Fibroblast of lung (primary cell): ENCODE results near the gene NARF. TPM values are rescaled to one million over a fixed set of nuclear protein-coding genes. Genes with fewer than 3 reads are reported as not detected.
A peak's percentile ranks its signal among the peaks of the same experiment; 100 is the strongest.

ENCODE experiments used
- DNase-seq, 2 donors: peaks; one replicate each; pipeline versions ENCODE4 v3.0.0 to v3.0.0-alpha.2; 2010; ENCODE audit warnings: low read depth in 2 of 2
- H2AFZ ChIP-seq: 2 replicates; pipeline ENCODE4 v1.5.1; 2012; ENCODE audit warnings: low read length, control low read depth, inconsistent platforms
- H3K27ac ChIP-seq: 2 replicates; pipeline ENCODE4 v1.5.1; 2011; ENCODE audit warnings: low read length, control low read depth; ENCODE audit not compliant: insufficient read depth
- H3K27me3 ChIP-seq: 2 replicates; pipeline ENCODE4 v1.5.1; 2011; ENCODE audit warnings: mild to moderate bottlenecking, low read length; ENCODE audit not compliant: control insufficient read depth, insufficient read depth
- H3K36me3 ChIP-seq: 2 replicates; pipeline ENCODE4 v1.5.1; 2011; ENCODE audit warnings: low read length; ENCODE audit not compliant: control insufficient read depth, insufficient read depth
- H3K4me1 ChIP-seq: 2 replicates; pipeline ENCODE4 v1.5.1; 2011; ENCODE audit warnings: low read length; ENCODE audit not compliant: control insufficient read depth, insufficient read depth; ENCODE audit errors: extremely low read depth
- H3K4me2 ChIP-seq: 2 replicates; pipeline ENCODE4 v1.5.1; 2011; ENCODE audit warnings: low read length, control low read depth; ENCODE audit not compliant: insufficient read depth; ENCODE audit errors: extremely low read depth
- H3K4me3 ChIP-seq, 4 experiments: fragments of 200-600 bp in 1 of 4; sonication (generic) in 1 of 4; replicated peaks in 1 of 4; 2 replicates each; pipeline ENCODE4 v1.5.1; 2011 to 2016; ENCODE audit warnings: low read length in 4 of 4, low read depth in 3 of 4, mild to moderate bottlenecking in 3 of 4, control low read depth in 2 of 4, inconsistent platforms in 1 of 4, mixed read lengths in 1 of 4; ENCODE audit not compliant: insufficient read depth in 1 of 4; ENCODE audit errors: control extremely low read depth in 1 of 4
- H3K79me2 ChIP-seq: 2 replicates; pipeline ENCODE4 v1.5.1; 2012; ENCODE audit warnings: mild to moderate bottlenecking, low read length, inconsistent platforms; ENCODE audit not compliant: control insufficient read depth, insufficient read depth
- H3K9ac ChIP-seq: 2 replicates; pipeline ENCODE4 v1.5.1; 2011; ENCODE audit warnings: mild to moderate bottlenecking, low read length, control low read depth; ENCODE audit not compliant: insufficient read depth
- H3K9me3 ChIP-seq: 2 replicates; pipeline ENCODE4 v1.5.1; 2012; ENCODE audit warnings: low read depth, low read length; ENCODE audit not compliant: control insufficient read depth, insufficient read depth
- H4K20me1 ChIP-seq: 2 replicates; pipeline ENCODE4 v1.5.1; 2011; ENCODE audit warnings: low read length; ENCODE audit not compliant: control insufficient read depth, insufficient read depth; ENCODE audit errors: extremely low read depth
- EZH2 ChIP-seq: IDR thresholded peaks from 2 replicates; pipeline ENCODE4 v1.5.1; 2012; ENCODE audit warnings: low read length, control low read depth, mild to moderate bottlenecking; ENCODE audit errors: missing control alignments
- polyA plus RNA-seq, 2 donors: library from polyadenylated mRNA; depleted of rRNA in 1 of 2; stranded (reverse) in 1 of 2; unstranded in 1 of 2; fragments of >200 nt; gene quantifications; 2 replicates each; pipeline ENCODE4 v1.2.1, GENCODE V29; 2011 to 2012; ENCODE audit warnings: missing spikeins in 1 of 2
- total RNA-seq: library from RNA; depleted of rRNA; stranded (reverse); fragments of >200 nt; gene quantifications from 2 replicates; pipeline ENCODE4 v1.2.1, GENCODE V29; 2014
- TF ChIP-seq, protein P1 (sequence below), 2 donors: IDR thresholded peaks in 1 of 2; conservative IDR thresholded peaks in 1 of 2; 1 replicate in 1 of 2; 2 replicates in 1 of 2; pipeline ENCODE4 v1.5.1; 2011 to 2012; ENCODE audit warnings: low read length in 2 of 2, control low read depth in 1 of 2, inconsistent platforms in 1 of 2, low read depth in 1 of 2, mild to moderate bottlenecking in 1 of 2

Gene NARF
- total and polyA plus RNA-seq, 2 donors (not counting 1 experiment from before 2014, with no cell fraction given), result 22.0 to 38.7 TPM

DNA sequence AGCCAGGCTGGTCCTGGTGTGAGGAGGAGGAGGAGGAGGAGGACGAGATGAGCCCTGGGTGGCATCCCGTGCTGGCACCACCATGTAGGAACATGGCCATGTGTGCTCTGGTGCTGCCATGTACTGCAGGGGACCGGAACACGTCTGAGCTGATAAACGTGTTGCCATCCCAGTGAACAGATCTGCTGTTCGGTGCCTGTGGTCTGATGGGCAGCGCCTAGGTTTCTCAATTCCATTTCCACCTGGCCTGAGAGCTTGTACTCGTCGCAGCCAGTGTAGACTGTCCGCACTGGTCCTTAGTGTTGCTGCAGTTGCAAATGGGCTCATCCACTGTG, 32.6 kb downstream of the NARF start:
- Histone ChIP-seq H3K4me2 (no peak overlapping the region), H3K27me3 (no peaks in the 10 kb centered on the region), H3K36me3 (peaks cover 6% of the 10 kb centered on the region), H3K27ac (no peak overlapping the region), H3K9me3 (no peaks in the 10 kb centered on the region), H3K9ac (no peak overlapping the region), H3K79me2 (no peaks in the 10 kb centered on the region), H4K20me1 (no peaks in the 10 kb centered on the region), H3K4me3 (no peak overlapping the region), H2AFZ (no peak overlapping the region), H3K4me1 (peaks cover 8% of the 10 kb centered on the region)
- DNase-seq, result no peak
- TF ChIP-seq, protein P1, sequence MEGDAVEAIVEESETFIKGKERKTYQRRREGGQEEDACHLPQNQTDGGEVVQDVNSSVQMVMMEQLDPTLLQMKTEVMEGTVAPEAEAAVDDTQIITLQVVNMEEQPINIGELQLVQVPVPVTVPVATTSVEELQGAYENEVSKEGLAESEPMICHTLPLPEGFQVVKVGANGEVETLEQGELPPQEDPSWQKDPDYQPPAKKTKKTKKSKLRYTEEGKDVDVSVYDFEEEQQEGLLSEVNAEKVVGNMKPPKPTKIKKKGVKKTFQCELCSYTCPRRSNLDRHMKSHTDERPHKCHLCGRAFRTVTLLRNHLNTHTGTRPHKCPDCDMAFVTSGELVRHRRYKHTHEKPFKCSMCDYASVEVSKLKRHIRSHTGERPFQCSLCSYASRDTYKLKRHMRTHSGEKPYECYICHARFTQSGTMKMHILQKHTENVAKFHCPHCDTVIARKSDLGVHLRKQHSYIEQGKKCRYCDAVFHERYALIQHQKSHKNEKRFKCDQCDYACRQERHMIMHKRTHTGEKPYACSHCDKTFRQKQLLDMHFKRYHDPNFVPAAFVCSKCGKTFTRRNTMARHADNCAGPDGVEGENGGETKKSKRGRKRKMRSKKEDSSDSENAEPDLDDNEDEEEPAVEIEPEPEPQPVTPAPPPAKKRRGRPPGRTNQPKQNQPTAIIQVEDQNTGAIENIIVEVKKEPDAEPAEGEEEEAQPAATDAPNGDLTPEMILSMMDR (conservative IDR thresholded peaks at IDR 0.05 in 1 of 2, IDR thresholded peaks at IDR 0.05 in 1 of 2; ENCODE audit: low read depth in 1 of 2, low read length in 2 of 2), result no peak

DNA sequence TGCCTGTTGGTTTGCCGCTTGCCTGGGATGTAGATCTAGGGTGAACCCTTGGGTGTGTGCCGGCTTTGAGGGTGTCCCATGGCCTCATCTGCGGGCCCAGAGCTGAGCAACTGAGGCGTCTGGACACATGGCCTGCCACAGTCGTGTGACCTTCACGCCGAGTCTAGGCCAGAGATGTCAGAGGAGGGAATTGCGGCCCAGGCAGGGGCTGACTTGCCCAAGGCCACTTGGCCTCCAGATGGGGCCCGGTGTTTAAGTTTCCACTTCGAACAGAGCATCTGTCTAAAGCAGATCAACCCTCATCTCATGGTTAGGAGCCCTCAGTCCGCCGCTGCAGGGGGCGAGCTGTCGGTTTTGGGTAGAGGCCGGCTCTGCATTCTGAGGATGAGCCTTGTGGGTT, 33.0 kb downstream of the NARF start:
- Histone ChIP-seq H3K36me3 (peaks cover 4% of the 10 kb centered on the region), H3K27me3 (no peaks in the 10 kb centered on the region), H3K27ac (no peak overlapping the region), H2AFZ (no peak overlapping the region), H3K4me1 (peaks cover 8% of the 10 kb centered on the region), H3K9me3 (no peaks in the 10 kb centered on the region), H3K4me2 (no peak overlapping the region), H4K20me1 (no peaks in the 10 kb centered on the region), H3K4me3 (no peak overlapping the region), H3K9ac (no peak overlapping the region), H3K79me2 (no peaks in the 10 kb centered on the region)
- TF ChIP-seq, protein P1 (conservative IDR thresholded peaks at IDR 0.05 in 1 of 2, IDR thresholded peaks at IDR 0.05 in 1 of 2; ENCODE audit: low read depth in 1 of 2, low read length in 2 of 2), result no peak
- TF ChIP-seq EZH2, result no peak
- no peak for DNase-seq

DNA sequence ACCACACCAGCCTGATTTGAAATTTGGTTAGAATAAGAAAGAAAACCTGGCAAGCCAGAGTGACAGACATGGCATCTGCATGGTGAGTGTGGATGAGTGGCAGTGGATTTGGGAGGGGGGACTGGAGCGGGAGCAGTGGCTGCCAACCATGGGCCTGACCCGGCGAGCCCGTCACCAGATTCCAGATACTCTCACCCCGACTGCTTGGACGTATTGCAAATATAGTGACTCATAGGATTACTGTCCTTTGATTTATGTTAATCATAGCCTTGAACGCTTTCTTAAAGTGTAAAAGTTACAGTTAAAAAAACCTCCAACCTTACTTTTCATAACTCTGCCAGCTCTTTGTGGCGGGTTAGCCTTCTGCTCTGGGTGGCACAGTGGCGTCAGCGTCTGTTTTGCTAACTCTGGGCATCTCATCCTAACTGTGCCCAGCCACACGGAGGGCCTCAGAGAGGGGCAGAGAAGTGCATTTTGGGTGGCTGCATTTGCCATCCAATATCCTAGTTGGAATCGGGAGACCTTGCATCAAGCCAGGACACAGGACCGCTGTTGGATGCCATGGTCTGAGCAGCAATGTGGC, 34.2 kb downstream of the NARF start:
- no peaks in the 10 kb centered on the region for H3K79me2 ChIP-seq
- TF ChIP-seq EZH2, result no peak
- TF ChIP-seq, protein P1 (conservative IDR thresholded peaks at IDR 0.05 in 1 of 2, IDR thresholded peaks at IDR 0.05 in 1 of 2; ENCODE audit: low read depth in 1 of 2, low read length in 2 of 2), result no peak
- no peak overlapping the region for H3K27ac ChIP-seq
- no peaks in the 10 kb centered on the region for H3K27me3 ChIP-seq
- peaks cover 12% of the 10 kb centered on the region for H3K4me1 ChIP-seq
- no peak overlapping the region for H3K4me3 ChIP-seq
- no peak overlapping the region for H2AFZ ChIP-seq
- H3K4me2 ChIP-seq, result peak overlapping the region; percentile 4
- H3K36me3 ChIP-seq, result peaks cover 2% of the 10 kb centered on the region
- H3K9ac ChIP-seq, result no peak overlapping the region
- H4K20me1 ChIP-seq, result no peaks in the 10 kb centered on the region
- H3K9me3 ChIP-seq, result no peaks in the 10 kb centered on the region
- peak; percentile 75 to 77 for DNase-seq
